Muscle layer of duodenum (tissue), 2 donors: ENCODE data around the gene GALNT17.
"Not testable (repeated sequence)": the region's sequence is repeated elsewhere in the genome, so short reads cannot be mapped to it uniquely, and the experiment has no call there.

Experiments
- H3K27ac ChIP-seq: one replicate; pipeline ENCODE4 v1.7.0; 2013; ENCODE audit warnings: mild to moderate bottlenecking, low read length
- H3K27me3 ChIP-seq: one replicate; pipeline ENCODE4 v1.7.0; 2013; ENCODE audit warnings: low read depth, mild to moderate bottlenecking, control low read depth, low read length
- H3K36me3 ChIP-seq, 2 donors: one replicate each; pipeline ENCODE4 v1.7.0; 2013; ENCODE audit warnings: low read length in 2 of 2, control low read depth in 1 of 2, mild to moderate bottlenecking in 1 of 2; ENCODE audit not compliant: insufficient read depth in 2 of 2, control insufficient read depth in 1 of 2
- H3K4me1 ChIP-seq, 2 donors: one replicate each; pipeline ENCODE4 v1.7.0; 2013; ENCODE audit warnings: low read length in 2 of 2, mild to moderate bottlenecking in 2 of 2, control low read depth in 1 of 2, moderate library complexity in 1 of 2; ENCODE audit not compliant: insufficient read depth in 2 of 2, control insufficient read depth in 1 of 2
- H3K4me3 ChIP-seq, 2 donors: one replicate each; pipeline ENCODE4 v1.7.0; 2013; ENCODE audit warnings: low read length in 2 of 2, low read depth in 1 of 2, mild to moderate bottlenecking in 1 of 2
- H3K9me3 ChIP-seq, 2 donors: one replicate each; pipeline ENCODE4 v1.7.0; 2013; ENCODE audit warnings: low read length in 2 of 2, control low read depth in 1 of 2, mild to moderate bottlenecking in 1 of 2; ENCODE audit not compliant: control insufficient read depth in 1 of 2
- donor health status: healthy.

Gene GALNT17

DNA sequence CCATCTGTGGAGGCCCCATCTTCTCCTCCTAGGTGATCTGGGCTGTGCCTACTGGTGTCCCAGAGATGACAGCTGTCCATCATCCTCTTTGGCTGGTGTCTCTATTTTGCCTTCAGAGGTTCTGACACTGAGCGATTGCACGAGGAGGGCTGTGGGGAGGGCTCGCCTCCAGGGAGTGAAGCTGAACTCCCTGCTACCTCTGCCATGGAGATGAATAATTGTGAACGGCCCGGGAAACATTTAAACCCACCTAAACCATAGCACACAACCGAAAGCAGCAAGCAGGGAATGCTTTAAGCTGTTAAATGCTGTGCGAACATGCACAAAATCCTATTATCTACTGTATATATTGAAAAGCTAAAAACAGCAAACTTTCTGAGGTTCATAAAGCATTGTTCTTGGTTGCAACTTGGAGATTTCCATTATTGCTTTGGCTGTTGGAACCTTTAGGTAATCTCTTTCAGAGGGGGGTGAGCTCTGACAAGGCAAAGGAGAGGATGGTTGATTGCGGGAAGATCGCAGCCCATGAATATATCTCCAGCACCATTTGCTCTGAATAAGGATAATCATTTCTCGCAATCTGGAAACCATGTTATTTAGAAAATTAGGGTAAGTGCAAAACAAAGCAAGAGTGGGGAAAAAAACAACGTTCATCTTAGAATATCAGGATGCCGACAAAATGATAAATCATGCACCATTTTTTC lies 507.6 kb downstream of the GALNT17 start:
- H3K27me3 ChIP-seq = no peaks in the 10 kb centered on the region
- H3K27ac ChIP-seq = no peak overlapping the region
- no peaks in the 10 kb centered on the region for H3K36me3 ChIP-seq
- no peaks in the 10 kb centered on the region for H3K4me1 ChIP-seq
- no peaks in the 10 kb centered on the region for H3K9me3 ChIP-seq
- H3K4me3 ChIP-seq = no peak overlapping the region

DNA sequence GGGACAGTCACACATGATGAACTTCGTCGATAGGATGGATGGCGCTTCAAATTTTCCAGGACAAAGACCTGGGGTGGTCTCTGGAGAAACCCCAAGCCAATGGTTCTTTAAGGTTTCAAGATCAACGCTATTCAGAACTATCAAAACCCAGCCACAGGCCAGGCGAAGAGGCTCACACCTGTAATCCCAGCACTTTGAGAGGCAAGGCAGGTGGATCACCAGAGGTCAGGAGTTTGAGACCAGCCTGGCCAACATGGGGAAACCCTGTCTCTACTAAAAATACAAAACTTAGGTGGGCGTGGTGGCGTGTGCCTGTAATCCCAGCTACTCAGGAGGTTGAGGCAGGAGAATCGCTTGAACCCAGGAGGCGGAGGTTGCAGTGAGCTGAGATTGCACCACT lies 511.1 kb downstream of the GALNT17 start:
- not testable (repeated sequence) for H3K4me3 ChIP-seq, H3K36me3 ChIP-seq, H3K9me3 ChIP-seq, H3K27me3 ChIP-seq, H3K4me1 ChIP-seq, H3K27ac ChIP-seq

DNA sequence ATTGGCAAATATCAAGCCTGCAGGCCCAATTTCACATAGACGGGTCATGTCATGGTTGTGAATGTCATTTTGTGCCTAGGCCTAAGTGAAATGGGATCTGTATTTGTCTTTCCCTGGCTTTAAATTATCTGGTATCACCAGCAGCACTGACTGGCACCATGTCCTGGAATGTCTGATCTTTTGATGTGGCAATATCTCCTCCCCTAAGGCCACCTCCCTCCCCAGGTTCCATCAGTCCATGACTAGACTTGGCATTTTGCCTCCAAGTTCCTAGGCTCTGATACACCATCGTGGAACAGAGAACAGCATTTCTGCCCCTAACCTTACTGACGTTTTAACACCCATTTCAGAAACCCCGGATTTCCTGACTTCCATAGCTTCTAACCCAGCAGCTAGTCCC lies 513.9 kb downstream of the GALNT17 start:
- peaks cover 0 to 18% of the 10 kb centered on the region in 2 donors for H3K9me3 ChIP-seq

DNA sequence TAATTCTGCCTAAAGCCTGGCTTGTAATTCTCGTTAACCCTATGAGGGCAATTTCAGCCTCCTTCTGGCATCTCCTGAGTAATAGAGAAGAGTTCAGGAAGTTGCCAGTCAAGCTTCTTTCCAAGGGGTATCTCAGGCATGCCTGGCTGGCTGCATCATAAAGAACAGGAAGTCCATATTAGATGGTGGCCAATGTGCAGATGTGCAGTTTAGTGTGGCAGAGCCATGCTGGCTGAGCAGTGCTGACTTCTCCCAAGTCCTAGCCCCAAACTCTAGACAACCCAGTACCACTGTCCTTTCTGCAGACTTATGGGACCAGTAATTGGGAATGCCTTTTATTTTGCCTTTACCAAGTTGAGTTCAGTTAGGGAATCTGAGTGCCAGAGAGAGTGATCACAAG lies 517.9 kb downstream of the GALNT17 start:
- no peaks in the 10 kb centered on the region for H3K36me3 ChIP-seq

More for the DNA sequence above, 513.9 kb downstream of the GALNT17 start:
- H3K4me3 ChIP-seq = no peak overlapping the region
- H3K36me3 ChIP-seq = no peaks in the 10 kb centered on the region
- no peaks in the 10 kb centered on the region for H3K4me1 ChIP-seq
- H3K27ac ChIP-seq = no peak overlapping the region
- no peaks in the 10 kb centered on the region for H3K27me3 ChIP-seq

DNA sequence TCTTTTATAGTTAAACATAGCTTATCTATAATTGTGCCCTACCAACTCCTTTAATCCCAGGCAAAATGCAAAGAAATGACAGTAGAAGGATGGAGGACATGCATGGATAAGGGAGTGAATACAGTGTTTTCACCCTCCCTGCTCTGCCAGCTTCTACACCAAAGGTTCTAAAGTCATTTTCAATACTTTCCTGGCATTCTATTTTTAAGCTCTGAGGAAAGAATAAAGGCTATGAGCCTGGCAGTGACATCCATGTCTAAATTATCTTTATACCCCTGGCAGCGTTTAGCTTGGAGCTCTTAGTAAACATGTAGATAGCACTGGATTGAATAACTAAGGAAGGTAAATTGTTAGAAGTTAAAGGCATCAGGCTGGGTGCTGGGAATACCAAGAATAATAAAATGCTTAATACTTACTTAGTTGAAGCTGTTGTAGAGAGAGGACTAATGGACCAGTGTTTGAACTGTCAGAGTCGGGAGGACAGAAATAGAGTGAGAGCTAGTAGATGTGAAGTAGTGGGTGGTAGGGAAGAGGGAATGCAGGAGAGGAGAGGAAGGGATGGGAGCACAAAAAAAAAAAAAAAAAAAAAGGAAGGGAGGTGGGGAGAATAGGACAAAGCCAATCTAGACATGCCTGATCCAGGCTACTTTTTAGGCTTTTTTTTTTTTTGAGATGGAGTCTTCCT lies 518.9 kb downstream of the GALNT17 start:
- no peaks in the 10 kb centered on the region for H3K4me1 ChIP-seq
- H3K36me3 ChIP-seq = no peaks in the 10 kb centered on the region
- no peak overlapping the region for H3K27ac ChIP-seq
- no peak overlapping the region for H3K4me3 ChIP-seq
- H3K27me3 ChIP-seq = no peaks in the 10 kb centered on the region
- H3K9me3 ChIP-seq = peaks cover 0 to 15% of the 10 kb centered on the region in 2 donors

More for the DNA sequence above, 517.9 kb downstream of the GALNT17 start:
- Histone ChIP-seq H3K4me1 (no peaks in the 10 kb centered on the region), H3K27me3 (no peaks in the 10 kb centered on the region), H3K4me3 (no peak overlapping the region), H3K9me3 (peaks cover 0 to 18% of the 10 kb centered on the region in 2 donors), H3K27ac (no peak overlapping the region)

DNA sequence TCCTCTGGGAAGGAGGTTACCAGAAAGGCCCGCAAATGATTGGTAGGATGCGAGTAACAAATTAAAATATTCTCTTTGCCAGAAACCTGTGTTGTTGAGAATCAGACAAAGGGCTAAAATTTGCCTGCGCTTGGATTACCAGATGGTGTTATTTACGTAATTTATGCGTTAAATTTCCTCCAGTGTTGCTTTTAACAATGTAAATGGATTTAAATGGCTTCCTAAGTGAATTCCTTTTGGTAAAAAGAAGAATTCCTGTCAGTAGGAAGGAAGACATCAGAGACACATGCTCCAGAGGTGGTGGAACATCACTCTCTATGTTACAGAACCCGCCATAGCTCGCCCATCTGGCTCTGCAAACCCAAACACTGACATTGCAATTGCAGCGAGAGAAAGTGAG lies 520.6 kb downstream of the GALNT17 start:
- H3K9me3 ChIP-seq = peaks cover 0 to 12% of the 10 kb centered on the region in 2 donors
- no peak overlapping the region for H3K27ac ChIP-seq
- H3K36me3 ChIP-seq = no peaks in the 10 kb centered on the region
- no peaks in the 10 kb centered on the region for H3K4me1 ChIP-seq
- no peaks in the 10 kb centered on the region for H3K27me3 ChIP-seq
- no peak overlapping the region for H3K4me3 ChIP-seq

DNA sequence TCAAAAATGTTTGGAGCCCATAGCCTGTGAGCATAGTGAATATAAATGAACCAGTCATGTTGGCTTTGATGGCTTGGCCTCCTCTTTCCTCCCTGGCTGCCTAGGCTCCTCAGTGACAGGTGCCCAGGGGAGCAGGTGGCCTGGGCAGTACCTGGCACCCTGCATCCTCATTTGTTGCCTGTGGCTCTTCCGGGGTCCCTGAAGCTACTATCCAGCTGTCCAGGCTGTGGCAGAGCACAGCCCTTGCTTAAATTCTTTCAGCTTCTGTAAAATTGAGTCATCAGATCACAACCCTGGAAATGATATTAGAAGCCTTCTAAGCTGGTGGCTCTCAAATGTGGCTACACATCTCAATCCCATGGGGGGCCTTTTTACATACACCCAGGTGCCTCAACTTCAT lies 525.4 kb downstream of the GALNT17 start:
- H3K36me3 ChIP-seq = no peaks in the 10 kb centered on the region
- no peaks in the 10 kb centered on the region for H3K4me1 ChIP-seq
- no peaks in the 10 kb centered on the region for H3K9me3 ChIP-seq
- H3K4me3 ChIP-seq = no peak overlapping the region
- no peak overlapping the region for H3K27ac ChIP-seq
- no peaks in the 10 kb centered on the region for H3K27me3 ChIP-seq

DNA sequence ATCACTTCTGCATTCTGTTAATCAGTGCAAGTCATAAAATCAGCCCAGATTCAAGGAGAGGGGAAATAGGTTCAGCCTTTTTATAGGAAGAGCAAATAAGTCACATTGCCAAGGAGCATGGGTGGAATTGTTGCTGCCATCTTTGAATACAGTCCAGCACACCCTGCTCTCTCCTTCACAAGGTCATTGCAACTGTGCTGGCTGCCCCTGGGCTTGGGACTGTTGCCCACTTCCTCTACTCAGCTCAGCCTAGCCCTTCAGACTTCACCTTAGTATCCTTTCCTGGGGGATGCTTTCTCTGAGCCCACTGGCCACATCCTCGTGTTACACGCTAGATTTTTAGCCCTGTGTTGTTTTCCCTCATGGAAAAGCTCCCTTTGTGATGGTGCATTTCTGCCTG lies 527.7 kb downstream of the GALNT17 start:
- Histone ChIP-seq H3K27ac (no peak overlapping the region), H3K4me3 (no peak overlapping the region), H3K36me3 (no peaks in the 10 kb centered on the region), H3K27me3 (no peaks in the 10 kb centered on the region), H3K9me3 (no peaks in the 10 kb centered on the region), H3K4me1 (no peaks in the 10 kb centered on the region)

DNA sequence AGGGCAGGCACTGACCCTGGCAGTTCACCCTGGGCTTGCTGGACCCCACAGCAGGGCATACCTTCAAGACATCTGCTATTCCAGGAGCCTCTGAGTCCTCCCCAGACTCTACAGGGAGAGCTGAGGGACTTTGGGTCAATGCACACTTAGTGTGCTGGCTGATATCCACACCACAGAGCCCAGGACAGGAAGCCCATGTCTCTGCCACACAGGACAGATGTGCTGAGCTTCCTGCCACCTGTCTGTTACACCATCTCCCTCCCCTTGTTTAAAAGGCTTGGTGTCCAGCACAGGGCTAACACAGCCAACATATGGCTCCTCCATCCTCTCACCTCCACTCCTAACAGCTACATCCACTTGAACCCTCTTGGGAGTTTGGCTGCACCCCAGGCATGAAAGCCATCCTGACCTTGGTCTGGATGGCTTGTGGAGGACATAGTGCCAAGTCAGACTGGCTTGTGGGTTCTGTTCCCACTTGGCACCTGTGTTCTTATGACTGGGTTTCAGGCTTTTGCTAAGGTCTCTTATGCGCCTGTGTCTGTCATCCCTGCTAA lies 529.8 kb downstream of the GALNT17 start:
- H3K27ac ChIP-seq = no peak overlapping the region
- no peaks in the 10 kb centered on the region for H3K36me3 ChIP-seq
- H3K27me3 ChIP-seq = no peaks in the 10 kb centered on the region
- H3K4me3 ChIP-seq = no peak overlapping the region
- H3K9me3 ChIP-seq = no peaks in the 10 kb centered on the region
- no peaks in the 10 kb centered on the region for H3K4me1 ChIP-seq

DNA sequence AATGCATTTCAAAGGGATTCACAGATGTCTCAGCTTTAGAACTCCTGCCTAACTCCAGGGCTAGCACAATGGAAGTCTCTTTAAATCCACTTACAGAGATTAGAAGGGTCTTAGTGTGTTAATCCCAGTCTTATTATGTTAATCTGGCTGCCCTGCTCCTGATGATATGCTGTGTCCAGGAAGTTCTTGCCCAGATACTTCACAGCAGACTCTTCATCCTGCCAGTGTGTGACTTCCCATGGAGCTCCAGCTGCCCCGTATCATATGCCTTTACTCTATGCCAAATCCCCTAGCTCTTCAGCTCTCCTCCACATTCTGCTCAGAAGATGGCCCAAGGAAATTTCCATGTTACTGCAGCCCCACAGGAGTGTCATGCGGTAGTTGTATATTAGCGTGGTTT lies 533.8 kb downstream of the GALNT17 start:
- no peaks in the 10 kb centered on the region for H3K36me3 ChIP-seq
- H3K27ac ChIP-seq = no peak overlapping the region
- H3K9me3 ChIP-seq = no peaks in the 10 kb centered on the region
- H3K4me1 ChIP-seq = no peaks in the 10 kb centered on the region
- H3K27me3 ChIP-seq = no peaks in the 10 kb centered on the region
- no peak overlapping the region for H3K4me3 ChIP-seq

DNA sequence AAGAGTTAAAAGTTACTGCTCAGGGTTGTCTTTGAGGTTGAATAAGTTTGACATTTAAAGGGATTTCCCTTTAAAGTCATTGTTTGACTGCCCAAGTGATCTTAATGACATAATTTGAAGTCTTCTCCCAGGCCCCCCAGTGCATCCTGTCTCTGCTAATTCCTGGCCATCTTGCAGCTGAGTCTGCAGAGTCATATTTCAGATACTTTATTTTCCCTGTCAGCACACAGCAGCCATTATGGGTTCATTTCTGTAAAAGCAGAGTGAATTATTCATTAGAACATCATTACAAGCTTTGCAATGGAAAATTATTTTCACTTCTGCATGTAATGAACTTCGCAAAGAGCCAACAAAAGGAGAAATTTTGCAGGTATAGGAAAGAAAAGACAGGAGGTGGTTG lies 536.6 kb downstream of the GALNT17 start:
- Histone ChIP-seq H3K4me3 (no peak overlapping the region), H3K27me3 (no peaks in the 10 kb centered on the region), H3K27ac (no peak overlapping the region), H3K36me3 (no peaks in the 10 kb centered on the region), H3K9me3 (no peaks in the 10 kb centered on the region), H3K4me1 (no peaks in the 10 kb centered on the region)
